Parathyroid adenoma (tissue), 2 donors: ENCODE data around the gene MRGPRF.

Experiments
- H2AFZ ChIP-seq: fragments of 300-600 bp; sonication (generic); one replicate; pipeline ENCODE4 v1.7.0; 2017; ENCODE audit warnings: antibody characterized with exemption, mild to moderate bottlenecking
- H3K27ac ChIP-seq: fragments of 300-600 bp; sonication (generic); one replicate; pipeline ENCODE4 v1.7.0; 2017
- H3K27me3 ChIP-seq: fragments of 300-600 bp; sonication (generic); one replicate; pipeline ENCODE4 v1.7.0; 2017; ENCODE audit warnings: low read length; ENCODE audit not compliant: control insufficient read depth, insufficient read depth
- H3K36me3 ChIP-seq: fragments of 300-600 bp; sonication (generic); one replicate; pipeline ENCODE4 v1.7.0; 2017; ENCODE audit warnings: low read length; ENCODE audit not compliant: control insufficient read depth, insufficient read depth
- H3K4me1 ChIP-seq: fragments of 300-600 bp; sonication (generic); one replicate; pipeline ENCODE4 v1.7.0; 2017; ENCODE audit warnings: control low read depth
- H3K4me2 ChIP-seq: fragments of 300-600 bp; sonication (generic); one replicate; pipeline ENCODE4 v1.7.0; 2017; ENCODE audit warnings: low read length
- H3K4me3 ChIP-seq: fragments of 300-600 bp; sonication (generic); one replicate; pipeline ENCODE4 v1.7.0; 2017; ENCODE audit warnings: low read depth, low read length
- H3K79me2 ChIP-seq: fragments of 300-600 bp; sonication (generic); one replicate; pipeline ENCODE4 v1.7.0; 2017; ENCODE audit warnings: control low read depth
- H3K9ac ChIP-seq: fragments of 300-600 bp; sonication (generic); one replicate; pipeline ENCODE4 v1.7.0; 2017; ENCODE audit warnings: mild to moderate bottlenecking
- H3K9me3 ChIP-seq: fragments of 300-600 bp; sonication (generic); one replicate; pipeline ENCODE4 v1.7.0; 2017; ENCODE audit warnings: low read length; ENCODE audit not compliant: control insufficient read depth
- CTCF ChIP-seq: fragments of 300-600 bp; sonication (generic); IDR thresholded peaks from one replicate; pipeline ENCODE4 v1.7.0; 2017; ENCODE audit warnings: antibody characterized with exemption, mild to moderate bottlenecking
- donor health status: primary hyperparathyroidism.

MRGPRF gene

GRCh38 chr11:69059985-69060384 is 46.9 kb upstream of the MRGPRF start:
- no peak overlapping the region for H3K27ac ChIP-seq
- no peaks in the 10 kb centered on the region for H3K9me3 ChIP-seq
- H2AFZ ChIP-seq: no peak overlapping the region
- no peaks in the 10 kb centered on the region for H3K79me2 ChIP-seq
- H3K36me3 ChIP-seq: no peaks in the 10 kb centered on the region
- H3K4me2 ChIP-seq: no peak overlapping the region
- no peaks in the 10 kb centered on the region for H3K4me1 ChIP-seq
- H3K9ac ChIP-seq: no peak overlapping the region
- no peak for TF ChIP-seq CTCF
- H3K27me3 ChIP-seq: no peaks in the 10 kb centered on the region
- no peak overlapping the region for H3K4me3 ChIP-seq

- Histone ChIP-seq H3K4me2 (no peak overlapping the region), H3K79me2 (no peaks in the 10 kb centered on the region), H3K27ac (no peak overlapping the region), H3K9ac (no peak overlapping the region), H2AFZ (no peak overlapping the region), H3K4me3 (no peak overlapping the region), H3K27me3 (no peaks in the 10 kb centered on the region), H3K36me3 (no peaks in the 10 kb centered on the region), H3K9me3 (no peaks in the 10 kb centered on the region), H3K4me1 (no peaks in the 10 kb centered on the region)
- no peak for TF ChIP-seq CTCF
Measured at GRCh38 chr11:69059429-69059828, 46.4 kb upstream of the MRGPRF start.

- H3K4me1 ChIP-seq: no peaks in the 10 kb centered on the region
- H2AFZ ChIP-seq: no peak overlapping the region
- H3K4me2 ChIP-seq: no peak overlapping the region
- H3K9me3 ChIP-seq: no peaks in the 10 kb centered on the region
- no peak overlapping the region for H3K27ac ChIP-seq
- H3K4me3 ChIP-seq: no peak overlapping the region
- no peak for TF ChIP-seq CTCF
- no peak overlapping the region for H3K9ac ChIP-seq
- H3K79me2 ChIP-seq: no peaks in the 10 kb centered on the region
- H3K27me3 ChIP-seq: no peaks in the 10 kb centered on the region
- H3K36me3 ChIP-seq: no peaks in the 10 kb centered on the region
Measured at GRCh38 chr11:69058511-69059270, 45.6 kb upstream of the MRGPRF start.

DNA sequence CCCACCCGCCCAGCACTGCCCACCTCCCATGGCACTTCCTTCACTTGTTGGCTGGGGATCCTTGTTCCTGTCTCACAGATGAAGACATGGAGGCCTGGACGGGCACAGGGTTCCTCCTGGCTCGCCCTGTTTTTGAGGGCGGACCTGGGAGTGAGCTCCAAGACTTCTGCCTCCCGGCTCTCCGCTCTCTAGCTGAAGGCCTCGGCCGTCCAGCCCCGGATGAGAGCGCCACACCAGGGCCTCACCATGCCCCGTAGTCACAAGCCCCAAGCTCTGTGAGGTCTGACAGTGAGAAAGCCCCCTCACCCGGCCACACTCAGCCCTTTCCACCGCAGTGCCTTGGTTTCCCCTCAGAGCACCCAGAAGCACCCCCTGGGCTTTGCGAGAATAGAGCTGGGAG is 44.8 kb upstream of the MRGPRF start:
- H3K4me3 ChIP-seq: no peak overlapping the region
- TF ChIP-seq CTCF: no peak
- no peak overlapping the region for H3K27ac ChIP-seq
- H2AFZ ChIP-seq: no peak overlapping the region
- H3K4me2 ChIP-seq: no peak overlapping the region
- no peaks in the 10 kb centered on the region for H3K36me3 ChIP-seq
- no peaks in the 10 kb centered on the region for H3K79me2 ChIP-seq
- no peaks in the 10 kb centered on the region for H3K9me3 ChIP-seq
- no peaks in the 10 kb centered on the region for H3K4me1 ChIP-seq
- H3K9ac ChIP-seq: no peak overlapping the region
- no peaks in the 10 kb centered on the region for H3K27me3 ChIP-seq

DNA sequence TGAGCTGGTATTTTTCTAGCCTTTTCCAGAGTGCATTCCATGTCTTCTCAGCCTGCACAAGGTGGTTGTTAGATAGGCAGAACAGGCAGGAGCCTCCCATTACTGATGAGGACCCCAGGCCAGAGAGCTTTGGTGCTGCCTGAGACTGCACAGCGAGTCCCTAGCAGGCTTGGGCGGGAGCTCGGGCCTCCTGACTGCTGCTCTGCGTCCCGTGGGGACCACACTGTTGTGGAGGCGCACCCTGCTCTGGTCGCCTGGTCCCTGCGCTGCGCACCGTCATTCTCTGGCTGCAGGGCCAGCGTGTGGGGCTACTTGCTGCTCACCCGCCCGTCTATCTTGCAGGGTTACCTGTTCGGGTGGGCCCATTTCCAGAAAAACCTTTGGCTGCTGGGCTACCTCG is 44.2 kb upstream of the MRGPRF start:
- Histone ChIP-seq H2AFZ (no peak overlapping the region), H3K4me1 (no peaks in the 10 kb centered on the region), H3K4me3 (no peak overlapping the region), H3K27me3 (no peaks in the 10 kb centered on the region), H3K9me3 (no peaks in the 10 kb centered on the region), H3K36me3 (no peaks in the 10 kb centered on the region), H3K9ac (no peak overlapping the region), H3K4me2 (no peak overlapping the region), H3K79me2 (no peaks in the 10 kb centered on the region), H3K27ac (no peak overlapping the region)
- TF ChIP-seq CTCF: no peak
